ENCODE measurements around the gene GTPBP4.

The GTPBP4 gene

GRCh38 chr10:968546-969199 lies 19.6 kb upstream of the GTPBP4 start:
- DNase-seq, result no peak

- no peak for DNase-seq
Observed at GRCh38 chr10:969473-970150, 18.6 kb upstream of the GTPBP4 start.

- no peak for DNase-seq
Observed at GRCh38 chr10:970311-971149, 17.7 kb upstream of the GTPBP4 start.

- no peak for DNase-seq
Observed at GRCh38 chr10:971150-971542, 17.1 kb upstream of the GTPBP4 start.

GRCh38 chr10:971613-972012 lies 16.6 kb upstream of the GTPBP4 start:
- DNase-seq, result no peak

- DNase-seq, result no peak
Observed at GRCh38 chr10:972763-973162, 15.5 kb upstream of the GTPBP4 start.

- no peak for DNase-seq
Observed at GRCh38 chr10:974038-974784, 14.0 kb upstream of the GTPBP4 start.

- no peak for DNase-seq
Observed at GRCh38 chr10:974785-975074, 13.5 kb upstream of the GTPBP4 start.

GRCh38 chr10:976316-976715 lies 11.9 kb upstream of the GTPBP4 start:
- DNase-seq, result no peak

GRCh38 chr10:978826-979421 lies 9.3 kb upstream of the GTPBP4 start:
- no peak for DNase-seq

GRCh38 chr10:980468-981093 lies 7.7 kb upstream of the GTPBP4 start:
- DNase-seq, result no peak

- no peak for DNase-seq
Observed at GRCh38 chr10:983401-983800, 4.8 kb upstream of the GTPBP4 start.

- DNase-seq, result no peak
Observed at GRCh38 chr10:983971-984655, 4.1 kb upstream of the GTPBP4 start.

- DNase-seq, result no peak
Observed at GRCh38 chr10:985361-985760, 2.9 kb upstream of the GTPBP4 start.

- DNase-seq, result no peak
Observed at GRCh38 chr10:986137-986825, 2.0 kb upstream of the GTPBP4 start.

GRCh38 chr10:986881-987619 lies 1.2 kb upstream of the GTPBP4 start:
- DNase-seq, result no peak

GRCh38 chr10:987620-987869 lies 689 bp upstream of the GTPBP4 start:
- DNase-seq, result no peak

- DNase-seq, result no peak
Observed at GRCh38 chr10:988667-989545, 672 bp downstream of the GTPBP4 start.

GRCh38 chr10:990808-991207 lies 2.6 kb downstream of the GTPBP4 start:
- DNase-seq, result no peak

- no peak for DNase-seq
Observed at GRCh38 chr10:992467-992866, 4.2 kb downstream of the GTPBP4 start.
